ENCODE results near the gene LRRK1. TPM values are rescaled to one million over a fixed set of nuclear protein-coding genes. Genes with fewer than 3 reads are reported as not detected.

LRRK1 gene
- total and polyA plus RNA-seq, 7 donors, result 7.1 to 27.4 (median 10.2) TPM

- Histone ChIP-seq H3K4me3 (no peak overlapping the region), H3K4me1 (no peaks in the 10 kb centered on the region), H3K27ac (peak overlapping the region in 3 of 4 donors; percentile 54 to 64 (median 63)), H3K9me3 (no peaks in the 10 kb centered on the region), H3K36me3 (peaks cover 0 to 50% (median 6%) of the 10 kb centered on the region in 4 donors), H3K27me3 (no peaks in the 10 kb centered on the region)
- TF ChIP-seq CTCF (IDR thresholded peaks at IDR 0.05) (no peak), POLR2AphosphoS5 (IDR thresholded peaks at IDR 0.05) (no peak), EP300 (IDR thresholded peaks at IDR 0.05) (no peak), POLR2A (IDR thresholded peaks at IDR 0.05) (no peak)
- 75 to 77% methylated on average over 11 of the region's 11 CpGs for WGBS, 2 donors
- intact Hi-C loops (cut with DNase I), result no loop called here
- DNase-seq, result peak; percentile 39
These were observed 104.4 kb downstream of the LRRK1 start for GRCh38 chr15:101023501-101024072.

DNA sequence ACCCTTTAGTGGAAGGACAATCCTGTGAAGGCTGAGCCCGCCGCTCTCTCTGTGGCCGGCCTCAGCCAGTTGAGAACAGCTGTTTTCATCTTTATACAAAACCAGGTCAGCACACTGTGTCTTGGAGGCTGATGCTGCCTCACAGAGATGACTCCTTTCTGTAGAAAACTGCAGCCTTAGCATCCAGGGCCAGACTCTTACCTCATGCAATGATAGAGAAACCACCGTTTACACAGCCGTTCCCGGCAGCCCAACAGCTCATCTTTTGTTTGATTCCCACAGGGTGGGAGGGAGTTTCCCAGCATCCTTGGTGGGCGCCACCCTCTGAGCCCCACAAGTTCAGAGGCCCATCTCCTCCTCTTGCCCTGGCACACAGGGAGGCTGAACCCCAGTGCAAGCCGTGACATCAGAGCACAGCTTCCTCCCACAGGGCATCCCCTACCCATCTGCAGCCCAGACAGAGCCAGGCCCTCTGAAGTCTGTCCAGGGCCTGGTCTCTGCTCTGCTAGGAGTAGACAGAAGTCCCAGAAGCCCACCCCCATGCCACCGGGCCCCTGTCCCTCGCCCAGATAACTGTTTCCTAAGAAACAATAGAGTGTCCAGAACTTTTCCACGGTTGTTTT is 105.0 kb downstream of the LRRK1 start:
- TF ChIP-seq POLR2A (IDR thresholded peaks at IDR 0.05) (no peak), POLR2AphosphoS5 (IDR thresholded peaks at IDR 0.05) (peak in 1 of 4 donors; percentile 40)
- Histone ChIP-seq H3K4me3 (no peak overlapping the region), H3K27me3 (no peaks in the 10 kb centered on the region), H3K9me3 (no peaks in the 10 kb centered on the region), H3K36me3 (peaks cover 0 to 56% (median 8%) of the 10 kb centered on the region in 4 donors), H3K4me1 (no peaks in the 10 kb centered on the region), H3K27ac (peak overlapping the region; percentile 51 to 64 (median 58))
- 73 to 76% methylated on average over 11 of the region's 11 CpGs for WGBS, 2 donors
- intact Hi-C loops (cut with DNase I), result no loop called here
- DNase-seq, result peak; percentile 78

DNA sequence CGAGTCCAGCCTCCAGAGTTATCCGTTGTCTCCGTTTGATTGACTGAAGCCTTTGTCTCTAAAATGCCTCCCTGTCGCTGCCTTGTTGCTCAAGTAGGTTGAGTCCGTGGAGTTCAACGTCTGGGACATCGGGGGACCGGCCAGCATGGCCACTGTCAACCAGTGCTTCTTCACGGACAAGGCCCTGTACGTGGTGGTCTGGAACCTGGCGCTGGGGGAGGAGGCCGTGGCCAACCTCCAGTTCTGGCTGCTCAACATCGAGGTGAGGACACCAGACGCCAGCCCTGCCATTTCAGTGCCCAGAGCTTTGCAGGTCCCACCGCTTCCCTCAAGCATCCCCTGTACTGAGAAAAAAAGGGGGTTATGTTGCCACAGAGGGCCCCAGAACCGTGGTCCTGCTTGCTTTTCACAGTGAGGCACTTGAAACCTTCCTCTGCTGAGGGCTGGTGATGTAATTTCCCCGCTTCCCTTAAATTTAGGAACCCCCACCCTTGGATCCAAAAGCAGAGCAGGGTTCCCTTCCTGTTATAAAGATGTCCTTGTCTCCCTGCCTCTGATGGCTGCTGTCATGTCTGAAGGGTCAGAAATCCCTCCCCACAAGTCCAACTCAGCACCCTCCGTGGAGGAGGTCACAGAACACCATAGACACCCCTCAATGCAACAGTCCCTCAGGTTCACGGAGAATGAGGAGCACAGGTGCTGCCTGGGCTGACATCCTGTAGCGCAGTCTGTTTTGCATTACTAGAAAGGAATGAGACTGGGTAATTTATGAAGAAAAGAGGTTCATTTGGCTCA is 105.7 kb downstream of the LRRK1 start:
- Histone ChIP-seq H3K27me3 (no peaks in the 10 kb centered on the region), H3K36me3 (peaks cover 0 to 63% (median 10%) of the 10 kb centered on the region in 4 donors)
- peak; percentile 63 for DNase-seq

GRCh38 chr15:101025501-101025885 is 106.3 kb downstream of the LRRK1 start:
- TF ChIP-seq POLR2A (IDR thresholded peaks at IDR 0.05) (no peak), CTCF (IDR thresholded peaks at IDR 0.05) (no peak), POLR2AphosphoS5 (IDR thresholded peaks at IDR 0.05) (no peak), EP300 (IDR thresholded peaks at IDR 0.05) (no peak)
- no peaks in the 10 kb centered on the region for H3K27me3 ChIP-seq
- DNase-seq, result no peak
- peaks cover 0 to 69% (median 11%) of the 10 kb centered on the region in 4 donors for H3K36me3 ChIP-seq
- no peak overlapping the region for H3K4me3 ChIP-seq
- H3K4me1 ChIP-seq, result no peaks in the 10 kb centered on the region
- 94 to 96% methylated on average over 6 of the region's 6 CpGs for WGBS, 2 donors
- no peaks in the 10 kb centered on the region for H3K9me3 ChIP-seq
- H3K27ac ChIP-seq, result no peak overlapping the region
- intact Hi-C loops (cut with DNase I), result no loop called here

More for the DNA sequence above, 105.7 kb downstream of the LRRK1 start:
- no peak overlapping the region for H3K4me3 ChIP-seq
- TF ChIP-seq CTCF (IDR thresholded peaks at IDR 0.05) (no peak), EP300 (IDR thresholded peaks at IDR 0.05) (no peak), POLR2A (IDR thresholded peaks at IDR 0.05) (no peak), POLR2AphosphoS5 (IDR thresholded peaks at IDR 0.05) (no peak)
- no peaks in the 10 kb centered on the region for H3K4me1 ChIP-seq
- 93 to 94% methylated on average over 20 of the region's 20 CpGs for WGBS, 2 donors
- intact Hi-C loops (cut with DNase I), result no loop called here
- H3K9me3 ChIP-seq, result no peaks in the 10 kb centered on the region
- H3K27ac ChIP-seq, result peak overlapping the region; percentile 51 to 64 (median 58)

Measured in sigmoid colon (tissue), 7 donors.